Activated CD4-positive, alpha-beta T cell treated with anti-CD3 and anti-CD28 coated beads, Interleukin-2, amount 50 U/mL, for 24 hours (primary cell): ENCODE results near the gene PKNOX2.

Experiments used
- DNase-seq, 2 donors: peaks; one replicate each; pipeline ENCODE4 v3.0.0-alpha.2; 2020; ENCODE audit warnings: low read depth in 1 of 2, low spot score in 1 of 2

The PKNOX2 gene

DNA sequence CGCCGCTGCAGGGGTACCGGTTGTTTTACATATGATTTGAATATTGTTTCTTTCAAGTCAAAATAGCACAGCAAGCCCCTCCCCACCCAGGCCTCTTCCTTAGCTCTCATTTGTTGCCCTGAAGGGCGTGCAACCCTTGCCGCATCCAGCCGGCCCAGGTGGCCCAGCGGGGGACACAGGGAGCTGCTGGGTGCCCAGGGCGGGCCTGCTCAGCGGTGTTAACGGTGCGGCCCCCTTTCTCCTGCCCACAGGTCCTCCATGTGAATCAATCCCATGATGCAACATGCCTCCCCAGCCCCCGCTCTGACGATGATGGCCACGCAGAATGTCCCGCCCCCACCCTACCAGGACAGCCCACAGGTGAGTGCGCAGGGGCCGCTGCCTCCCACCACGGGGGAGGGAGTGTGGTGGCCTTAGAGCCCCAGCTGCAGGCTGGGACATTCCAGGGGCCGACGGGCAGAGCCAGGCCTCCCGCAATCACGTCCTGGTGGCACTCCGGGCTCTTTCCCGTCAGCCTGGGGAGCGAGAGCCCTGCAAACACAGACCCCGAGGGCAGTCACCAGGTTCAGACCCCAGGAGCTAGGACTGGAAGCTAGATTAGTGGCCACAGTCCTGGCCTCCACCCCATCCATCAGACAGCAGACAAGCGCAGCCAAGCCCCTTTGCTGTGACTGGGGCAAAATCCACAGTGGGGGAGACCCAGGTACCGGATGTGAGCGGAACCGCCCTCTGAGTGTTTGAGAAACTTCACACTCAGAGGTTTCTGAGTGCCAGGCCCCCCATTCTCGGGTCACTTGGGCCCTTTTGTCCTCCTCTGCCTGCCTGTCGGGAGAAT is 186.7 kb downstream of the PKNOX2 start:
- DNase-seq = no peak

DNA sequence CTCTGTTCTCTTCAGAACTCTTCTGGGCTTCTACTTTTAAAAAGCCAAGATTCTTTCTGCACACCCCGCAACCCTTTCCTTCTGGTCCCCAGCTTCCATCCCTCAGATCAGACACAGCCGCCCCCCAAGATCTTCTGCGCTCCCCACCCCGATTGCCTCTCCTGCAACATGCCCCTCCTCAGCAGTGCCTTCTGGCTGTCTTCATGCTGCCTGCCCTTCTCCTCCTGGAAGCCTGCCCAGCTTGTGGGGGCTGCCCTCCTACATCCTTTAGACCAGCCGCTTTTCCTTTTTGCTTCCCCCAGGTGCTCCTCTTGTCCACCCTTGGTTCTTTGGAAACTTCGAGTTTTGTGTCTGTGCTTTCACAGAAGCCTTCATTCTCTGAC is 187.3 kb downstream of the PKNOX2 start:
- DNase-seq = no peak

DNA sequence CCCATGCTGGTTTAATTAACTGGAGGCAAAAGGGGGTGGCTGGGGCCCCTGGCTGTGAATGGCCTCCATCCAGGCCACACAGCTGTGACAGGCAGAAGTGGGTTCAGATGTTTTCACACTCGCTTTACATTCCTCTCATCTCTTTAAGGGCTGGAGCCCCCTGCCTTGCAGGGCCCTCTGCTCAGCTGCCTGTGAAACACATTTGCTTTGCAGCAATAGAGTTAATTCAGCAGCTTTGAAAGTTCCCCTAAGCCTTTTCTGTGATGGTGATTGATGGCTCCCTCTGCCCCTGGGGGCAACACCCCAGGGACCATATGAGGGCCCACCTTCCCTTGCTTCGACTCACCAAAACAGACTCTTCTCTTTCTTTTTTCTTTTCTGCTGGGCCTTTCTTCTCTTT is 192.2 kb downstream of the PKNOX2 start:
- no peak for DNase-seq

DNA sequence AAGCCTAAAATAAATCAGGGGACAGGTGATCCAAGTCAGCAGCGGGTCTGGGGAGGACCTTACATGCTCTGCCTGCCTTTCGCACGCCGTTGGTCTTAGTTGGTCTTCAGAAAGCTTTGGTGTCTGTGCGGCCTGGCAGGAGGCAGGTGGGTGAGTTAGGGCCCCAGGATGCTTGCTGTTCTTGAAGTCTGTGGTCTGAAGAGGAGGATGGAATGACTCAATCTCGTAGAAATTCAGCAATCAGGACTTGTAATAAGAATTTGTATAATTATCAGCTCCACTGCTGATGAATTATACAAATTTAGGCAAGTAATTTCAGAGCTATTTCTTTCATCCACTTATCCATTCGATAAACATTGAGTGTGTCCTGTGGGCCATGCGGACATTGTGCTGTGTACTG is 193.0 kb downstream of the PKNOX2 start:
- no peak for DNase-seq

DNA sequence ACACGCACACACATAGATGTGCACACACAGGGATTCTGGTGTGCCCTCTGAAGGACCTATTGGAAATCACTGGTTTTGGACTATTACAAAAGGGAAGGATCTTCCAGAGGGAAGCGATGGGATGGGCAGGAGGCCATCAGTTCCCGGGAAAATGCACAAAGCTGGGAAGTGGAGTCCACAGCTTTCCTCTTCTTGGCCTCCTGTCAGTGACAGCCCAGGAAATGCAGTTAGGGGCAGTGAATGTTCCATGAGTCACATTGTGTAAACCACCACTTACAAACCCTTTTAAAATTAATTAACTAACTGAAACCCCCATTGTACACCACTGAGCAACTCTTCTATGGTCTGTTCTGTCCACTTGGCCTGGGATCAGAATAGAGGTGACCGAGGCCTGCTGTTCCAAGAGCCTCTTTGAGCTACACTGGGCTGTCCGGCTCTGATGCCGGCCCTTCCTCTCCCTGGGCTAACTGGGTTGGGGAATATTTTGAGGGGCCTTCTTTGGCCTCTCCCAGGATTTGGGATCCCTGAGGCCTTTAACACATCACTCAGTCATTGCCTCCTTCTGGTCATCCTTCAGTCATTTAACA is 193.8 kb downstream of the PKNOX2 start:
- DNase-seq = no peak

DNA sequence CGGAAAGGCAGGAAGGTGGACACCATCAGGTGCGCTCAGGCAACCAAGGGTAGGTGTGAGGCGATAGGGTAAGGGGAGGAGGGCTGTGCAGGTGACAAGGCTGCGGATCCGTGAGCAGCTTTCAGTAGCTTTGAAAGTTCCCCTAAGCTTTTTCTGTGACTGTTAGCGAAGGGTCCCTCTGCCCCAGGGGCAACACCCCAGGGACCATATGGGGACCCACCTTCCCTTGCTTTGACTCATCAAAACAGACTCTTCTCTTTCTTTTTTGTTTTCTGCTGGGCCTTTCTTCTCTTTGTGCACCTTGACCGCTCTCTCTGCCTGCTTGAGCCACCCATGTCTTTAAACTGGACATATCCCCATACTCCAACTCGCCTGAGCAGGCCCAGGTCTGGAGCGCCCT is 194.6 kb downstream of the PKNOX2 start:
- no peak for DNase-seq

DNA sequence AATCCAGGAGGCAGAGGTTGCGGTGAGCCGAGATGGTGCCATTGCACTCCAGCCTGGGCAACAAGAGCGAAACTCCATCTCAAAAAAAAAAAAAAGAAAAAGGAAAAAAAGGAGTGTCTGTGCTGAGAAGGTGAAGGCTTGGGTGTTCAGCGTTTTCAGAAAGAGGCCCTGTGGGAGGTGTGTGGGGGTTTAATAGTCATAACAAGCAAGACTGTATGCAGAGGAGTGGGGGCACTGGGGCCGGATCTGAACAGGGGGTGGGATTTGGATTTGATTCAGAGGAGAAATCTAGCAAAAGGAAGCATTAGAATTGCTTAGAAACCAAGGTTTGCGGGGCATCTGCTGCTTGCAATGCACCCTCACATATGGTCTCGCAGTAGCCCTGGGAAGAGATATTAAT is 195.5 kb downstream of the PKNOX2 start:
- no peak for DNase-seq

DNA sequence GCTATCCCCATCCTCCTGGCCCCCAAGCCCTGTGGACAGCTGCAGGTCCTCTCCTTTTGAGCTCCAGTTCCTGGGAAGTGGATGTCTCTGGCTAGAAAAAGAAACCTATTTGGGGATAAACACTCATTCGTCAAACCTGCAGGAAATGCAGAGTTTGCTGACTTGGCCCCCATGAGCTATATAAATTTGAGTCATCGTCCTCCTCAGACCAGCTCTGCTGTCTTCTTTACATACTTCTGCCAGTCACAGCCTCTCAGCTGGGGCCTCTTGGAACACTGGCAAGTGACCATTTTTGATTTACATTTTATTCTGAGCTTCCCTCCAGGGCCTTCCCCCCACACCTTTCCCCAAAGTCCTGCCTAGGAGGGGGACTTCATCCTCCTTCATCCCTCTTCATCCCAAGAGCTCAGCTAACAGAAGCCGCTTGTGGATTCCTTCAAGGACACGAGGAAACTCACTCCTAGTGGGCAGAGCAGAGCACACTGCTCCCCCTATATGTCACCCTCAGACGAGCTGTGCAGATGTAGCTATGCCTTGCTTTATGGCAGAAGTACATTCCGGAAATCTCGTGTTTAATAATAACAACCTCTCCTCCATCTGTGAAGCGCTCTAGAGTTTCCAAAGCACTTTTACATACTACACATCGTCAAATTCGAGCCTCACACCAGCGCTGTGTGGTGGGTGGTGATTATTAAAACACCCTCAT is 199.7 kb downstream of the PKNOX2 start:
- no peak for DNase-seq

DNA sequence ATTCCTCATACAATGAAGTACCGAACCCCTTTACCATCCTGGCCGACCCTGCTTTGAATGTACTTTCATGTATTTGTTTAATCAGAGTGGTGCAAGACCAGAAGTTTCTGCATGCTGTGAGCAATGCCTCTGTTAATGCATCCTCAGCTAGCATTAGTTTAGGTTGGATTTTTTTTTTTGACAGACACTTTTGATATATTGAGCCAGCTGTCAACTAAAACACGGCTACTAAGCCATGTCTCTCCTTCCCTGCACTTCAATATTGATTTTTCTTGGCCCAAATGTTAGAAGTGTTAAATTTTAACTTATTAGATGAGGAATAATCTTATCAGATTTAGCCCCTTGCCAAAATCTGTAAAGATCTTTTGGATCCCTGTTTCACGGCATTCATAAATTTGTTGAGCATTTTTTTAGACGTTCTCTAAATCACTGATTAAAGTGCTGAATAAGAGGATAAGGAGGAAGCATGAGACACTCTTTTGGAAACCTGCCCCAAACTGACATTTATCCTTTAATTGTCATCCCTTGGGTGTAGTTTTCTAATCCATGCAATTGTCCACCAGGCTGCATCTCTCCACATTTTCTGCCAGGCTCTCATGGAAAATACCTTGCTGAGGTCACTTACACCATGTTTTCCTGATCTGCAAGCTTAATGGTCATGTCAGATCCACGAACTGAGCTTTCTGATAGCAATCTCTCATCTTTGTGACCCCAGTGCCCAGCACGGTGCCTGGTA is 200.8 kb downstream of the PKNOX2 start:
- DNase-seq = no peak

DNA sequence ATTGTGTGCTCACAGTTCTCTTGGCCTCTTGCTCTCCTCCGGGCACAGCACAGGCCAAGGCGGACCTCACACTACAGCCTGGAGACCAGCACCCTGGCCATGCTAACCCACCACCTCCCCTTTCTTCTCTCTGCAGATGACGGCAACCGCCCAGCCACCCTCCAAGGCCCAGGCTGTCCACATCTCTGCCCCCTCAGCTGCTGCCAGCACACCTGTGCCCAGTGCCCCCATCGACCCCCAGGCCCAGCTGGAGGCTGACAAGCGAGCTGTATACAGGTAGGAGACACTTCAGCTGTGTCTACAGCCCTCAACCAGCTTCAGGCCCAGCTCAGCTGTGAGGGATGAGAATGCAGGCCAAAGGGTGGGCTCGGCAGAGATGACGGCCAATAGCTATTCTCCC is 203.2 kb downstream of the PKNOX2 start:
- DNase-seq = no peak

DNA sequence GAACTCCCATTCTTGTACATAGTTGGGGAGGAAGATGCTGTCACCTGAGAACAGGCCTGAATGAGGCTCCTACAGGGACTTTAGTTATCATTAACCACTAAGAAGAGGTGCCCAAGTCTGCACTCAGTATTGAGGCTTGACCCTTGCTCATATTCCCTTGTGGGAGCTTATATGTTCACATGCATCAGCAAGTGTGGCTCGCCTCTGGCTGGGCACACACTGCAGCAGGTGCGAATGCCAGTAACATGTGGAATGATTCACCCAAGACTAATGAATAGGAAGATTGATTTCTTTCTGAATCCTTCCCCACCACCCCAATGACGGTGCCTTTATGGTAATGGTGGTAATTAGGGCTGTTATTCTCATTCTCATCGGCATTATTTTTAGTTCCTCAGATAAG is 204.2 kb downstream of the PKNOX2 start:
- no peak for DNase-seq

DNA sequence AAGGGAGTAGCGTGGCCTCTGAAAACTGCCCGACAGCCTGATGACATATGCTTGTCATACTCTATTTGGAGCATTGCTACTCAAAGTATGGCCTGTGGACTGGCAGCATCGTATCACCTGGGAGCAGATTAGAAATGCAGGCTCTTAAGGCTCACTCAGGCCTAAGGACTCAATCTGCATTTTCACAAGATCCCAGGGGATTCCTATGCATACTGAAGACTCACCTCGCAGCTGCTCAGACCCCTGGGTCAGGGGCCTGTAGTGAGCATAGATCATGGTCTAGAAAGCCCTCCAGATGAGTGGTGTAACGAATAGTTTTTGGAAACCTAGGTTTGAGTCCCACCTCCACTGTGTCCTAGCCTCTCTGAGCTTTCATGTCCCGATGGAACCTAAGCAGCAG is 205.3 kb downstream of the PKNOX2 start:
- DNase-seq = no peak

DNA sequence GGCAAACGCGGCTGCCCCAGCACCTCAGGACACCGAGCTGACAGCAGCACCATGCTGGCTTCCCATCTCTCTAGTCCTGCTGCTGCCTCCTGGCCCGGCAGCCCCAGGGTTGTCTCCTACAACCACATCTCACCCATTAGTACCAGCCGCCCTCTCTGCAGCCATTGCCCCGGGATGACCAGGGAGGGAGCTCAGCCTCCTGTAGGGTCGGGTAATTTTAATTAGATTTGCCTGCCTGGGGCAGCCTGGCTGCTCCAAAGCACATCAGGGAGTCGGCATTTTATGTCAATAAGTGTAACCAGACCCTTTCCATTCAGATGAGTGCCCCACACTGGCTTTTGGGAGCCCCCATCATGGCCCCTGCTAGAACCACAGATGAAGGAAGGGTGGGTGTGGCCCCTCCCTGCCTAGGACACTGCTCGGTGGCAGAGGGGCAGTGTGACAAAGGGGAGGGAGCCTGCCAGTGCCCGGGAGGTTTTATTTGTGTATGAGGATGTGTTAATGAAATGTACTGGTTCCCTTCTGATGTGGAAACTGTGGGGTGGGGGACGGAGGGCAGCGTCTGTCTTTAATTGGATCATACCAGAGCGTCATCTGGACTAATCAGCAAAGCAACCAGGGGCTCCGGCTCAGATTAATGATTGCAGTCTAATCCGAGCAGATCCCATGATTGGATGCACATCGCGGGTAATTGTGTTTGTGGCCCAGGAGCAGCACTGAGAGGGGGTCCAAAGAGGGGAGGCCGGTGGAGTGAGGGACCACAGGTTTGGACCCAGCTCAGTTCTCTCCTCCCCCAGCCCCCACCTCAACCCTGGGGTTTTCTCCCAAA is 206.2 kb downstream of the PKNOX2 start:
- no peak for DNase-seq

DNA sequence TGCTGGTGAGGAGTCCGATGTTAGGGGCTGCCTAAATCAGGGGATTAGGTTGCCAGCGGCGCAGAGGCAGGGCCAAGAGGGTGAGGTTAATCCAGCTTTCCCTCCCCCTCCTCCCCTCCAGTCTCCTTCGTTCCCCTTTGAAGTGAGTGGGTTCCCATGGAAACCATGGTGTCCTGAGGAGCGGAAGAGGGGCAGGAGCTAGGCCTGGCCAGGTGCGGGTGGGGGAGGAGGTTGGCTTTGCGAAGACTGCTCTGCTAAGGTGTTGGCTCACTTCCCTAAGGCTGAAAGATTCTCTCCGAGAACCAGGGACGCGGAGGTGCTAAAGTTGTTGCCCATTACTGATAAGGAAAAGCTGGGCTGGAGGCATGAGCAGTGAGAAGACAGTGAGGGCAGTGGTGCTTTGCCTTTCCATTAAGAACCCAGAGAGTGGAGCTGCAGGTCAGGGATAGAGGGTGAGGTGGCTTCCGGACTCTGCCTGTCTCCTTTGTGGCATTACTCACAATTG is 206.9 kb downstream of the PKNOX2 start:
- DNase-seq = no peak

DNA sequence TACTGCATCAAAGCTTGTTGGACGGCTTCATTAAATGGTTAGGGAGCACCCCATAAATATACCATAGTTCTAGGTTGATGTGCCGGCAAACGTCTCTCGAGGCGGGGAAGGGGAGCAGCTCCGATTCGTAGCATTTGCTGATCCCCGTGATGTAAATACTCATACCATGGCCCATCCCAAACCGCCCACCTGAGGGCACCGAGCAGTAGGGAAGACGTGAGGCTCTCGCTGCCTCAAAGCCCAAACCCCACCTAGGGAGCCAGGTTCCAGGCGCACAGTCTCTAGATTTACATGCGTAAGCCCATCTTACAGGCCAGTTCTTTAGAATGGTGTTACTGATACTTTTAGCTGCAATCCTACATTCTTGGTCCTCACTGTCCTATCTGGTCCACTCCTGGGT is 207.5 kb downstream of the PKNOX2 start:
- DNase-seq = no peak

DNA sequence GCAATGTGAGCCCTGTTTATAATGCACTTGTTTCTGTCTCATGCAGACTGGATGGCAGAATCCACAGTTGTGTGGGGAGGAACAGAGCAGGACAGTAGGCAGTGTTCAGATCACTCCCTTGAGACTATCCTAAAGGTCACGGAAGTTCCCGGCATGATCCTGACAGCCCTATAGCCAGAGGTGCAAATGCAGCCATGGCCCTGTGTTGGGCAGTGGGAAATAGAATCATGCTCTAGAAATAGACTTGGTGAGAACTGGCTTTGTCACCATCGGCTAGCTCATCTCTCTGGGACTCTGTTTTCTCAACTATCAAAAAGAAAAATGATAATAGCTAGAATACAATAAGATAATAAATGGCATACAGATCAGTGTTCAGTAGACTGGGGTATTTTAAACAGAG is 208.4 kb downstream of the PKNOX2 start:
- DNase-seq = no peak

DNA sequence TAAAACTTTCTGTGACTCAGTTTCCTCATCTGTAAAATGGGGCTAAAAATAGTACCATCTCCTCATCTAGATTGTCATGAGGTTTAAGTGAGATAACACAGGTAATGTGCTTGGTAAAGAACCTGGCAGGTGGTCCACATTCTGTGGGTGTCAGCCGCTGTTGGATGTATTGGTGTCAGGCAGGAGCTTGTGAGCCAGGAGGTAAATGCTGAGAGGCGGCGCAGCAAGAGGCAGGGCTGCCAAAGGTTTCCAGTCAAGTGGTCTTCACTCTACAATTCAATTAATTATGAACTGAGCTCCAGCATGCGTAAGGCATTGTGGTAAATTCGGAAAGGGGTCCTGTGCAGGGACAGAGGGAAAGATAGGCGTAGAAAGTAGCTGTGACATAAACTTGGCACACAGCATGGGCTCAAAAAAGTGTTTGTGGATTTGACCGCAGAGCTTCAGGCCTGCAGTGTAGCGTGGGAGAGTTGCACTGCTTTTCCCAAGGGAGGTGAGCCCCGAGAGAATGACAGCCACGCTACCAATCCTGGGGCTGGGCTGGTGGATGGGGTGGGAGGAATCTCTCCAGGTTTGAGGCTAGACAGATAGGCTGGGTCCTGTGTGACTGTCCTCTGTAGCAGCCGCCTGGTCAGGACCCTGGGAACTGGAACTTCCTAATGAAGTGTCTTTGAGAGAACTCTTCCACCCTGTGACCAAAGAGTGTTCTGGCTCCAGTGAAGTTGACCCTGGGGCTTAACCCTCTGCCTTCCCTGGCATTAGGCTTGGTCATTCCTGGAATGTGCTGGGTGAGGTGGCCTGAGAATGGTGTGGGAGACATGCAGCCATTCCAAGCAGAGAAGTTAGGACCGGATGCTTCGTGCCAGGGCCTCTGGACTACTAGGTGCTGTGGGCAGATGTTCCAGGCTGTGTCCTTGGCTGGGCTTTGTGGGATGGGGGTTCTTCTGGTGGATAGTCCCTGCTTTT is 209.2 kb downstream of the PKNOX2 start:
- DNase-seq = no peak

DNA sequence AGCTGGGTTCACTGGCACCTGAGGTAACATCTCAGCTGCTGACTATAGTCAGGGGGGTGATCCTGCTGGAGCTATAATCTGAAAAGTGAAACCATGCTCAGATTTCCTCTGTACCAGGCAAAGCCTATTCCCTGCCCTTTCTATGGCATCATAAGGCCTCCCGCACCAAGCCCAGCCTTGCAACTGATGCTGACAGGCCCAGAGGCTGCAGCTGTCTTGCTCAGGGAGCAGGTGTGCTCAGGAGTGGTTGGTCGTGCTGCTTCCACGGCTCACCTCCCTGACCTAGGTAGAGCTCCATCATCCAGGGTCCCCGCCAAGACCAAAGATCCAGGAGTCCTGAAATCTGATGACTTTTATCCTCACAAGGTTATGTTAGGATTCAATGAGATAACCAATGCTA is 209.8 kb downstream of the PKNOX2 start:
- no peak for DNase-seq

DNA sequence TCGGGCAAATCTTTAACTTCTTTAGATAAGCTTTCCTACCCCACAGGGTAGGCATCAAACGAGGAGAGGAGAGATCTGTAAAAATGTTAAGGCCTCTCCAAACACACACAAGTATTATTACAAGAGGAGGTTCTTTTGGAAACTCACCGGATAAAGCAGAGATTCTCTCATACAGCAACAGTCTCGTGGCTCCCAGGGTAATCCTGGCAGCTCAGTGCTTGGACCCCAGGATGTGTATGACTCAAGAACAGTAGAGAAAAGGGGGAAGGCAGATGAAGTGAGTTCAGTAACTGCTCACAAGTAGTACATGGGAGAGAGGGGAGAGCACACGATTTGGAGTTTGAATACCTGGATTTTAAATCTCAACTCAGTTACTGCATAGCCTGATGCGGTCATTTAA is 210.6 kb downstream of the PKNOX2 start:
- DNase-seq = no peak

DNA sequence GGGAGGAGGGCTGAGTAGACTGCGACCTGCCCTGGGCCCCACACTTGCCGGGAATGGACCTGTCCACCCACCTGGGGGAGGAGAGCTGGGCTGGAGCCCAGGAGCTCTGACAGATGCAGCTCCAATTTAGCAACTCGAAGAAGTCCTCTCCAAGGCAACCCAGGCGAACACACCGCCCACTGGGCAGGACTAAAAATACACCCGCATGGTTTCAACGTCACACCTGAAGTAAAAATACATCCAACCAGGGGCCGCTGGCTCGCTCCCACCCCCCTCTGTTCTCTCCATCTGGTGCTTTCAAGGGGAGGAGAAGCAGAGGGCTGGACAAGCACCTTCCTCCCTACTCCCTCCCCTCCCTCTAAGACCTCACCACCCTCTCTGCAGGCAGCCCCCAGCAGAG is 211.6 kb downstream of the PKNOX2 start:
- DNase-seq = no peak
